ENCODE measurements around the gene MAP4K4. TPM values are rescaled to one million over a fixed set of nuclear protein-coding genes. Genes with fewer than 3 reads are reported as not detected.
A peak's percentile ranks its signal among the peaks of the same experiment; 100 is the strongest.

Gene MAP4K4
- total RNA-seq, 1 donor from 2014 or later = 91.9 TPM

- H4K20me1 ChIP-seq (ENCODE audit: low read depth) = peaks cover 76% of the 10 kb centered on the region
- no peak overlapping the region for H3K4me2 ChIP-seq
- no peak for DNase-seq (ENCODE audit: low spot score)
- H3K9ac ChIP-seq = no peak overlapping the region
- H2AFZ ChIP-seq (replicated peaks) = no peak overlapping the region
- H3K36me3 Mint-ChIP-seq = peaks cover 19% of the 10 kb centered on the region
- peak overlapping the region; percentile 10 for H3K27ac Mint-ChIP-seq
- H3K36me3 ChIP-seq = no peaks in the 10 kb centered on the region
- no peak for TF ChIP-seq CTCF (IDR thresholded peaks at IDR 0.05)
- no peak for TF ChIP-seq EZH2phosphoT487 (IDR thresholded peaks at IDR 0.05)
- TF ChIP-seq EZH2 (IDR thresholded peaks at IDR 0.05) = no peak
- H3K4me1 Mint-ChIP-seq = peaks cover 37% of the 10 kb centered on the region
- no peaks in the 10 kb centered on the region for H3K27me3 ChIP-seq
- H3K4me3 ChIP-seq = no peak overlapping the region
- H3K9me3 ChIP-seq (ENCODE audit: low read depth) = no peaks in the 10 kb centered on the region
- H3K9me3 Mint-ChIP-seq = peaks cover 4% of the 10 kb centered on the region
- H3K27ac ChIP-seq = no peak overlapping the region
- peaks cover 2% of the 10 kb centered on the region for H3K27me3 Mint-ChIP-seq (ENCODE audit: insufficient read depth, low read depth)
- H3F3A ChIP-seq (ENCODE audit: low read depth) = no peaks in the 10 kb centered on the region
- peaks cover 32% of the 10 kb centered on the region for H3K4me1 ChIP-seq
- no peak overlapping the region for H3K4me3 Mint-ChIP-seq
- H3K79me2 ChIP-seq (ENCODE audit: low read depth) = peaks cover 100% of the 10 kb centered on the region
Measured at GRCh38 chr2:101781791-101782426, 84.4 kb downstream of the MAP4K4 start.

- H3K4me1 ChIP-seq = peaks cover 27% of the 10 kb centered on the region
- no peak overlapping the region for H3K4me3 ChIP-seq
- Mint-ChIP-seq H3K27me3 (ENCODE audit: insufficient read depth, low read depth) (peaks cover 2% of the 10 kb centered on the region), H3K4me3 (no peak overlapping the region), H3K4me1 (peaks cover 37% of the 10 kb centered on the region), H3K9me3 (peaks cover 4% of the 10 kb centered on the region), H3K36me3 (peaks cover 19% of the 10 kb centered on the region), H3K27ac (no peak overlapping the region)
- no peaks in the 10 kb centered on the region for H3K9me3 ChIP-seq (ENCODE audit: low read depth)
- no peak for DNase-seq (ENCODE audit: low spot score)
- H4K20me1 ChIP-seq (ENCODE audit: low read depth) = peaks cover 76% of the 10 kb centered on the region
- H2AFZ ChIP-seq (replicated peaks) = no peak overlapping the region
- H3K79me2 ChIP-seq (ENCODE audit: low read depth) = peaks cover 100% of the 10 kb centered on the region
- no peaks in the 10 kb centered on the region for H3F3A ChIP-seq (ENCODE audit: low read depth)
- no peak for TF ChIP-seq CTCF (IDR thresholded peaks at IDR 0.05)
- no peak for TF ChIP-seq EZH2 (IDR thresholded peaks at IDR 0.05)
- TF ChIP-seq EZH2phosphoT487 (IDR thresholded peaks at IDR 0.05) = no peak
- no peak overlapping the region for H3K27ac ChIP-seq
- no peak overlapping the region for H3K9ac ChIP-seq
- no peaks in the 10 kb centered on the region for H3K36me3 ChIP-seq
- H3K4me2 ChIP-seq = no peak overlapping the region
- H3K27me3 ChIP-seq = no peaks in the 10 kb centered on the region
Measured at GRCh38 chr2:101782427-101782792, 84.9 kb downstream of the MAP4K4 start.

GRCh38 chr2:101787097-101787496 lies 89.6 kb downstream of the MAP4K4 start:
- H4K20me1 ChIP-seq (ENCODE audit: low read depth) = peaks cover 70% of the 10 kb centered on the region
- H3F3A ChIP-seq (ENCODE audit: low read depth) = peaks cover 12% of the 10 kb centered on the region
- no peak overlapping the region for H3K4me3 Mint-ChIP-seq
- H3K4me1 ChIP-seq = no peaks in the 10 kb centered on the region
- peaks cover 18% of the 10 kb centered on the region for H3K4me1 Mint-ChIP-seq
- H3K27me3 ChIP-seq = no peaks in the 10 kb centered on the region
- TF ChIP-seq CTCF (IDR thresholded peaks at IDR 0.05) (no peak), EZH2phosphoT487 (IDR thresholded peaks at IDR 0.05) (no peak), EZH2 (IDR thresholded peaks at IDR 0.05) (no peak)
- no peak overlapping the region for H3K27ac ChIP-seq
- peaks cover 19% of the 10 kb centered on the region for H3K36me3 Mint-ChIP-seq
- H3K4me2 ChIP-seq = no peak overlapping the region
- no peak overlapping the region for H3K9ac ChIP-seq
- no peak overlapping the region for H3K4me3 ChIP-seq
- H3K79me2 ChIP-seq (ENCODE audit: low read depth) = peaks cover 100% of the 10 kb centered on the region
- H3K27me3 Mint-ChIP-seq (ENCODE audit: insufficient read depth, low read depth) = no peaks in the 10 kb centered on the region
- no peaks in the 10 kb centered on the region for H3K9me3 ChIP-seq (ENCODE audit: low read depth)
- no peaks in the 10 kb centered on the region for H3K36me3 ChIP-seq
- H3K27ac Mint-ChIP-seq = no peak overlapping the region
- no peak for DNase-seq (ENCODE audit: low spot score)
- H2AFZ ChIP-seq (replicated peaks) = no peak overlapping the region
- H3K9me3 Mint-ChIP-seq = peaks cover 4% of the 10 kb centered on the region

Measured in neural progenitor cell (in vitro differentiated cells).